GM18858 (cell line): Measurements from ENCODE around the gene SMARCA4.

Experiments used
- ATAC-seq: cut with Tn5 transposase; IDR thresholded peaks from one replicate; pipeline ENCODE4 v1.9.1; 2021; ENCODE audit not compliant: unreplicated experiment

The SMARCA4 gene

GRCh38 chr19:11007385-11007784, 46.6 kb downstream of the SMARCA4 start:
- ATAC-seq, result no peak

DNA sequence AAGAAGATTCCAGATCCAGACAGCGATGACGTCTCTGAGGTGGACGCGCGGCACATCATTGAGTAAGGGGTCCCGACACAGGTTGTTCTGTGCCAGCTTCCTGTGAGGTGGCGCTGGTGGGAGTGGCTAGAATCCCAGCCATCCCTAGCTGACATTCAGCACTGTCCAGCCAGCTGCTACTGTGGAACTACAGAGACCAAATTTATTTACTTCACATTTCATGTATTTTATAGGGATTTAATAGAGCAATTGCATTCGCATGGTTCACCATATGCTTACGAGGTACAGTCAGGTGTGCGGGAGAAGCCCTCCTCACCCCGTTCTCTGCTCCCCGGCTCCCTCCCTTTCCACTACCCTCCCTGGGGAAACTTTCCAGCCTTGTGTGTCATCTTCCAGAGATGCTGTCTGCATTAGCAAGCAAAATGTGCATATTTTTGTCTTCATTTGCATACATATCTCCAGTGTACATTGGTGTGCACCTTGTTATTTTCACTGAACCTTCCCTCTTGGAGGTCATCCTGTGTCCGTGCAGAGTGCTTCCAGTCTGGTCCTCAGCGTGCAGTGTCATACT, 47.2 kb downstream of the SMARCA4 start:
- no peak for ATAC-seq

DNA sequence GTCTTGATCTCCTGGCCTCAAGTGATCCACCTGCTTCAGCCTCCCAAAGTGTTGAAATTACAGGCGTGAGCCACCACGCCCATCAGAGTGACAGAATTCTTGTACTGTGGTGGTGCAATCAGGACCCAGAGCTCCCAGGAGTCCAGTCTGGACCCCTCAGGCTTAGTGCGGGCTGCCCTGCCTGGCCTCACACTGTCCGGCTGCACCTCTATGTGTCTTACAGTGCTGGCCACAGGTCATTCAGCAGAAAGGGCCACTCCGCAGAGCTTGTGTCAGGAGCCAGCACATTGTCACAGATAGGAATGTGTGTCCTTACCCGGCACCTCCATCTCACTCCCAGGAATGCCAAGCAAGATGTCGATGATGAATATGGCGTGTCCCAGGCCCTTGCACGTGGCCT, 49.2 kb downstream of the SMARCA4 start:
- ATAC-seq, result no peak

DNA sequence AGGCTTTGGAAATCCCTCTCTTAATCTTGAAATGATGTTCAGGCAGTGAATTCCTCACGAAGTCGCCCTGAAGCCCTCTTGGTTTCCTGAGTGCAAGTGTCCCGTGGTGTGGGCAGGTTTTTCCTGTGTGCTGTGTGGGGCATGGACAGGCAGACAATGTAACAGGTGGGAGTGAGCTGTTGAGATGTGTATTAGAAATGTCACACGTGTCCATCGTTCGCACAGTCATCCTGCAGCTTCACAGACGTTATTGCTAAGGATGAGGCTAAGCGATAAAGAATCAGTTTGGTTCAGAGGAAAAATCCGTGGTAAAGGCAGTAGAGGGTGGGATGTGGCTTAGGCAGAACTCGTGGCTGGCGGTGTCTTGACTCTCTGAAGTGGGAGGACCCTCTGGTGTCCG, 51.7 kb downstream of the SMARCA4 start:
- no peak for ATAC-seq

- ATAC-seq, result no peak
Measured at GRCh38 chr19:11013771-11014170, 52.9 kb downstream of the SMARCA4 start.

GRCh38 chr19:11014403-11014911, 53.6 kb downstream of the SMARCA4 start:
- no peak for ATAC-seq

- ATAC-seq, result no peak
Measured at GRCh38 chr19:11016631-11017030, 55.8 kb downstream of the SMARCA4 start.

DNA sequence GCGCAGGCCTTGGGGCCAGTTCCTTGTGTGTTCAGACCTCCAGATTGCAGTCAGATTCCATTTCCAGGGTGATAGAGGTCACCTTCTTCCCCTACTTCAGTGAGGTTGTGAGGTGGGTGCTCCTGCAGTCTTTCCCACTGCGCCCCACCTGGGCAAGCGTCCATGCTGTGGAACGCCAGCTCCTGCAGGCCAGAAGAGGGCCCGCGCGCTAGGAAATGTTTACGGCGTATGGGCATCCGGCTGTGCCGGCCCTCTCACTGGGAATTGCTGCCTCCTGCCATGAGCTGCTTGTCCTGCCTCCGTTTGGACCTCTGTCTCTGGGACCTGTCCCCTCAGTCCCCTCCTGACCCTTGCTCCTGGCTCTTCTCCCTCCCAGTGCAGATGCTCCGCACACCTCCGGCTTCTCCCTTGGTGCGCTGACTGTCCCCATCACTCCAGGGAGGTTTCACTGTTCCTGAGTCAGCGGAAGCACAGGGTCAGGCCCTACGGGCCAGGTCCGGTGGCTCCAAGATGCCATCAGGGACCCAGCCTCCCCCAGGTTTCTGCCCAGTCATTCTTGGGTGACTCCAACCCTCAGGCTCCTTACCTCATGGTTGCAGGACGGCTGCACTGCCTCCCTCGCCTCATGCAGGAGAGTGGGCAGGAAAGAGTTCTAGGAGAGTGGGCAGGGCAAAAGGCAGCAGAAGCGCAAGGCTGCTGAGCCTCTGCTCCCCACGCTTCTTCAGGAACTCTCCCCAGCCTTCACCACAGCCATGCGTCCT, 56.6 kb downstream of the SMARCA4 start:
- ATAC-seq, result no peak

DNA sequence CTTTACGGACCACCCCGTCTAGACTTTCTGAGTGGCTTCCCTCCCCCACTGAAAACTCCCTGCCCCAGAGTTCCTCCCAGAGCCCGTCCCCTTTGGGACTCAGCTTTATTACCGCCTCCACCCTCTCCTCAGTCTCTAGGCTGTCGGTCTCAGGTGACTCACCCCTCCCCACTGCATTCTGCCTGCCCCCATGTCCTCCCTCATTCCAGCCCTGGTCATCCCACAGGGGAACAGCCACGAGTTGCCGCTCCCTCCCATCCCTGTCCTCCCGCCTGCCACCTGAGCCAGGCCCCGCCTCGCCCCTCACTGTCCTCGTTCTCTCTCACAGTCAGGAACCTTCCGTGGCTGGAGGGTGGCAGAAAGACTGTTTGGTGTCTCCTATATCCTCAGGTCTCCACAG, 57.3 kb downstream of the SMARCA4 start:
- no peak for ATAC-seq

DNA sequence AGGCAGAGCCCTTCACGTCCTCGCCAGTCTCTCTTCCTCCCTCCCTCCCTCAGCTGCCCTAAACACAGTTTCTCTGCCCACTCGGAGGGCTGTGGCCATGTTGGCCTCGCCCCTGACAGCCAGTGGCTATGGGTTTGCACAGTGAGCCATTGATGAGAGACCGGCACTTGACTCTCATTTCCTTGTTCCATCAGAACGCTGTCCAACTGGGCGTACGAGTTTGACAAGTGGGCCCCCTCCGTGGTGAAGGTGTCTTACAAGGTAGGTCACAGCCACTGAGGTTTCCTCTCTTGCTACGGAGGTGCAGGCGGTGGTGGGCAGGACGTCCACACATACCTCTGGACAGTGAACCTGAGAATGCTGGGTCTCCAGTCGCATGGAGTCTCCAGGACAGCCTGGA, 57.9 kb downstream of the SMARCA4 start:
- ATAC-seq, result no peak

DNA sequence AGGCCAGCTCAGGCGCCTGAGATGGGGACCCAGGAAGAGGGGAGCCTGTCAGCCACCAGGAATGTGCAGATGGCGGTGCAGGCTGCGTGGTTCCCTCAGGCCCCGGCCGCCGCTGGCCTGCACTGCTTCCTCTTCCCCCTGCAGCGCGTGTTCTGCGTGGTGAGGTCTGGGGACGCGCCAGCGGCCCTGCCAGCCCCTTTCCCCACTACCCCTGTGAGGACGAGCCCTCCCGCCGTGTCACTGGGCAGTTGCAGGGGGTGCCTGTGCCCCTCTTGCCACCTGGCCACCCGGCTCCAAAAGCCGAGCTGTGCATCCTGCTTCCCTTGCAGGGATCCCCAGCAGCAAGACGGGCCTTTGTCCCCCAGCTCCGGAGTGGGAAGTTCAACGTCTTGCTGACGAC, 58.4 kb downstream of the SMARCA4 start:
- ATAC-seq, result no peak

DNA sequence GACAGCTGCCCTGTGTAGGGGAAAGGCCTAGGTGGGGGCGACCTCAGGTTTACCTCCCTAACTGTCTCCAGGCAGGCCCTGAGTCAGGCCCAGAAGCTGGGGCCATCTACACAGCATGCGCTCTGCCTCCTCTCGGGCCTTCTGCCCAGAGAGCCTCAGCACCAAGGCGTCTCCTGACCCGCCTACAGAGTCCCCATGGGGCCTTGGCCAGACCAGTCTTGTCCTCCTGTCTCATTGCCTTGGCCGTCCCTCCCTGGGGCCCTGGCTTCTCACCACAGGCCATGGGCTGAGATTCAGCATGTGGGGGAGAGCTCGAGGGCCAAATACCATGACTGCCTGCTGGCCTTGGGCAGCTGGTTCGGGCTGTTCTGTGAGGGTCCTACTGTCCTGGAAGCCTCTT, 59.0 kb downstream of the SMARCA4 start:
- no peak for ATAC-seq

DNA sequence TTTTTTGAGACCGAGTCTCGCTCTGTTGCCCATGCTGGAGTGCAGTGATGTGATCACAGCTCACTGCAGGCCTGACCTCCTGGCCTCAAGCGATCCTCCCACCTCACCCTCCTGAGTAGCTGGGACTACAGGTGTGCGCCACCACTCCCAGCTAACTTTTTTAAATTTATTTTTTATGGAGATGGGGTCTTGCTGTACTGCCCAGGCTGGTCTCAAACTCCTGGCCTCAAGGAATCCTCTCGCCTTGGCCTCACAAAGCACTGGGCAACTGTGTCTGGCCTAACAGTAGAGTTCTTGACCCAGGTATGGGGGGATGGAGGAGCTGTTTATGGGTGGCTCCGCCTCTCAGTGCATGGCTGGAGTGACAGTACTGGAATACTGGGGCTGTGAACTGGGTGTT, 59.6 kb downstream of the SMARCA4 start:
- ATAC-seq, result no peak

GRCh38 chr19:11020982-11021759, 60.3 kb downstream of the SMARCA4 start:
- ATAC-seq, result no peak

GRCh38 chr19:11021760-11022144, 60.9 kb downstream of the SMARCA4 start:
- no peak for ATAC-seq

GRCh38 chr19:11023016-11023415, 62.2 kb downstream of the SMARCA4 start:
- no peak for ATAC-seq

GRCh38 chr19:11023710-11024109, 62.9 kb downstream of the SMARCA4 start:
- no peak for ATAC-seq

DNA sequence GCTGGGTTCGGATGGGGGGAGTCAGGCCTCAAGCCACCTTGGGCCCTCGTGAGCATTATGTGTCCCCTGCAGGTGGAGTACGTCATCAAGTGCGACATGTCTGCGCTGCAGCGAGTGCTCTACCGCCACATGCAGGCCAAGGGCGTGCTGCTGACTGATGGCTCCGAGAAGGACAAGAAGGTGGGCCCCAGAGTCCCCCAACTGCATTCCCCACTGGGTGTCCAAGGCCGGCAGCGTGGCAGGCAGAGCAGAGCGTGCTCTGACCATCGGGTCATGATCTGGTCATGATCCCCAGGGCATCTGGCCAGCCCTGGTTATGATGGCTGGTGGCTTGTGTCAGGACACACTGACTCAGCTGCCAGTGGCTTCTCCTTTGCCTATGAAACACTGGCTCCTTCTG, 63.4 kb downstream of the SMARCA4 start:
- no peak for ATAC-seq

- ATAC-seq, result no peak
Measured at GRCh38 chr19:11025006-11025405, 64.2 kb downstream of the SMARCA4 start.

DNA sequence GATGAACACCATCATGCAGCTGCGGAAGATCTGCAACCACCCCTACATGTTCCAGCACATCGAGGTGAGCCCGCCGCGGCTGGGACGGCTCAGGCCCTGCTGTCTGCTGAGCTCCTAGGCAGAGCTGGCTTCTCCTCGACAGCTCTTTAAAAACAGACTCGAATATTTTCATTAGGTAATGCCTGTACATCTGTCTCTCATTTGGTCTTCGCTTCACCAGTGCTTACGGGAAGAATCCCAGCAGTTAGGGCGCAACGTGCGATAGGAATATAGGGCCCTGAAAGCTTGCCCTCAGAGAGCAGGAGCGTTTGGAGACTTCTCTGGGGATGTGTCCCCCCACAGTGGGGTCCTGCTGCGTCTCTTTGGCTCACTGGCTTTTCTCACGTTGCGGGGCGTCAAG, 64.6 kb downstream of the SMARCA4 start:
- no peak for ATAC-seq

GRCh38 chr19:11025997-11026396, 65.2 kb downstream of the SMARCA4 start:
- no peak for ATAC-seq

DNA sequence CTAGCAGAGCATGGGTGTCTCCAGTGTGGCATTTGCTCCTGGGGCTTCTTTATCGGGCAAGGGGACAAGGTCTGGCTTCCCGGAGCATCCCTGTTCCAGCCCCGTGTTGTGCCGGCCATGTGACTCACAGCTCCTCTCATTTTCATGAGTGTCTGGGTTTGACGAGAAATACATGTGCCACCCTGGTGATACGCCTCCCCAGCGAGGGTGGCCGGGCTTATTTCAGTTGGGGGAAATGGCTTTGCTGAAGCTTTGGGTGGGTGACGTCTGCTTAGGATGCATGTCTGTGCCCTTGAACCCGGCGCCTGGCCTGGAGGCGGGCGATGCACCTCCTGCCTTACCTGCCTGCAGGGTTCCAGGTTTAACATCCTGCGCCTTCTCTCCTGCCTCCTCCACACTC, 66.6 kb downstream of the SMARCA4 start:
- no peak for ATAC-seq
